HG02588 (cell line): ENCODE measurements around the gene LRRC26.
"Not testable (repeated sequence)": the region's sequence is repeated elsewhere in the genome, so short reads cannot be mapped to it uniquely, and the experiment has no call there.

Source experiments
- ATAC-seq: cut with Tn5 transposase; IDR thresholded peaks from one replicate; pipeline ENCODE4 v1.9.1; 2021; ENCODE audit warnings: mild to moderate bottlenecking, moderate library complexity; ENCODE audit not compliant: unreplicated experiment

Gene LRRC26

GRCh38 chr9:137121927-137122795, 47.7 kb downstream of the LRRC26 start:
- not testable (repeated sequence) for ATAC-seq
